Breast epithelium (tissue), 4 donors: ENCODE data around the gene SYT7. TPM values are rescaled to one million over a fixed set of nuclear protein-coding genes. Genes with fewer than 3 reads are reported as not detected.
A peak's percentile ranks its signal among the peaks of the same experiment; 100 is the strongest.

Source experiments
- DNase-seq, 2 donors: peaks; one replicate each; pipeline ENCODE4 v3.0.0-alpha.2; 2019; ENCODE audit warnings: low spot score in 2 of 2
- H3K27ac ChIP-seq, 2 donors: fragments of 200-600 bp; sonication (generic) in 1 of 2; one replicate each; pipeline ENCODE4 v1.5.1; 2016 to 2019; ENCODE audit warnings: mild to moderate bottlenecking in 1 of 2
- H3K27me3 ChIP-seq, 2 donors: fragments of 200-600 bp; sonication (generic) in 1 of 2; one replicate each; pipeline versions ENCODE4 v1.5.1 to v1.6.0; 2017 to 2019; ENCODE audit warnings: control low read depth in 1 of 2, mild to moderate bottlenecking in 1 of 2
- H3K36me3 ChIP-seq: fragments of 200-600 bp; one replicate; pipeline ENCODE4 v1.5.1; 2019
- H3K4me1 ChIP-seq, 2 donors: fragments of 200-600 bp; sonication (generic); one replicate each; pipeline ENCODE4 v1.5.1; 2016 to 2019; ENCODE audit warnings: control low read depth in 1 of 2
- H3K4me3 ChIP-seq, 3 donors: fragments of 200-600 bp; sonication (generic); 1 replicate in 2 of 3; 2 replicates in 1 of 3; pipeline ENCODE4 v1.5.1; 2016 to 2019; ENCODE audit warnings: mild to moderate bottlenecking in 3 of 3, moderate library complexity in 2 of 3
- H3K9me3 ChIP-seq, 2 donors: fragments of 200-600 bp; sonication (generic) in 1 of 2; one replicate each; pipeline ENCODE4 v1.5.1; 2016 to 2019; ENCODE audit warnings: control low read depth in 1 of 2
- POLR2A ChIP-seq: fragments of 450-650 bp; IDR thresholded peaks from one replicate; pipeline ENCODE4 v1.6.1; 2016; ENCODE audit warnings: antibody characterized with exemption, mild to moderate bottlenecking, moderate library complexity
- POLR2AphosphoS5 ChIP-seq, 3 donors: sonication (generic); formaldehyde crosslinking; IDR thresholded peaks; one replicate each; pipeline ENCODE4 v1.6.1; 2017; ENCODE audit warnings: antibody characterized with exemption in 3 of 3
- intact Hi-C: fragments of 100-400 bp; cut with DNase I; formaldehyde crosslinking; loops from one replicate; pipeline ENCODE4 v1.15.1; 2023; ENCODE audit warnings: low total_unique reads
- total RNA-seq, 3 donors: library from RNA; depleted of rRNA; stranded (reverse); fragments of >200 nt; gene quantifications; one replicate each; pipeline ENCODE4 v1.1.0, GENCODE V29; 2016
- TF ChIP-seq, protein P1 (sequence below), 3 donors: fragments of 450-650 bp; IDR thresholded peaks; one replicate each; pipeline ENCODE4 v1.5.1; 2016 to 2017; ENCODE audit warnings: antibody characterized with exemption in 3 of 3, mild to moderate bottlenecking in 3 of 3, moderate library complexity in 3 of 3

Gene SYT7
- total RNA-seq, 3 donors from 2014 or later = 1.9 to 11.7 (median 10.8) TPM

DNA sequence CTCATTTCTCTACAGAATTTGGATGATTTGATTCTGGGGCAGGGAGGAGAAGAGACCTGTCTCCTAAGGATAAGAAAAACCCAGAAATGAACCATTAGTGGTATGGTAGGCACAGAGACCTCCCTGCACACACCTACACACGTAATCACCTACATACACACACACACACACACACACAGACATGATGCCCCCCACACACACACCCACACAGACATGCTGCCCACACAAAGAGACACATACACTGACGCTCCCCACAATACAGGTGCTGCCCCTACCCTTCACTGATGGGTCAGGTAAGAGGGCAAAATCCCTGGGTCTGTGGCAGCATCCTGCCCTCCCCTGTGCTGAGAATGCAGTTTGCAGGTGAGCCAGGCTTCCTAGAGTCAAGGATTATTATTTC, 1.1 kb upstream of the SYT7 start:
- H3K27ac ChIP-seq = no peak overlapping the region
- TF ChIP-seq POLR2A (no peak), POLR2AphosphoS5 (IDR thresholded peaks at IDR 0.05) (no peak)
- TF ChIP-seq, protein P1, sequence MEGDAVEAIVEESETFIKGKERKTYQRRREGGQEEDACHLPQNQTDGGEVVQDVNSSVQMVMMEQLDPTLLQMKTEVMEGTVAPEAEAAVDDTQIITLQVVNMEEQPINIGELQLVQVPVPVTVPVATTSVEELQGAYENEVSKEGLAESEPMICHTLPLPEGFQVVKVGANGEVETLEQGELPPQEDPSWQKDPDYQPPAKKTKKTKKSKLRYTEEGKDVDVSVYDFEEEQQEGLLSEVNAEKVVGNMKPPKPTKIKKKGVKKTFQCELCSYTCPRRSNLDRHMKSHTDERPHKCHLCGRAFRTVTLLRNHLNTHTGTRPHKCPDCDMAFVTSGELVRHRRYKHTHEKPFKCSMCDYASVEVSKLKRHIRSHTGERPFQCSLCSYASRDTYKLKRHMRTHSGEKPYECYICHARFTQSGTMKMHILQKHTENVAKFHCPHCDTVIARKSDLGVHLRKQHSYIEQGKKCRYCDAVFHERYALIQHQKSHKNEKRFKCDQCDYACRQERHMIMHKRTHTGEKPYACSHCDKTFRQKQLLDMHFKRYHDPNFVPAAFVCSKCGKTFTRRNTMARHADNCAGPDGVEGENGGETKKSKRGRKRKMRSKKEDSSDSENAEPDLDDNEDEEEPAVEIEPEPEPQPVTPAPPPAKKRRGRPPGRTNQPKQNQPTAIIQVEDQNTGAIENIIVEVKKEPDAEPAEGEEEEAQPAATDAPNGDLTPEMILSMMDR (IDR thresholded peaks at IDR 0.05) = no peak
- intact Hi-C loops = no loop called here
- H3K4me3 ChIP-seq = no peak overlapping the region
- H3K27me3 ChIP-seq = no peaks in the 10 kb centered on the region
- no peak for DNase-seq
- no peaks in the 10 kb centered on the region for H3K9me3 ChIP-seq
- H3K36me3 ChIP-seq = no peaks in the 10 kb centered on the region
- peaks cover under 1 to 5% of the 10 kb centered on the region in 2 donors for H3K4me1 ChIP-seq

DNA sequence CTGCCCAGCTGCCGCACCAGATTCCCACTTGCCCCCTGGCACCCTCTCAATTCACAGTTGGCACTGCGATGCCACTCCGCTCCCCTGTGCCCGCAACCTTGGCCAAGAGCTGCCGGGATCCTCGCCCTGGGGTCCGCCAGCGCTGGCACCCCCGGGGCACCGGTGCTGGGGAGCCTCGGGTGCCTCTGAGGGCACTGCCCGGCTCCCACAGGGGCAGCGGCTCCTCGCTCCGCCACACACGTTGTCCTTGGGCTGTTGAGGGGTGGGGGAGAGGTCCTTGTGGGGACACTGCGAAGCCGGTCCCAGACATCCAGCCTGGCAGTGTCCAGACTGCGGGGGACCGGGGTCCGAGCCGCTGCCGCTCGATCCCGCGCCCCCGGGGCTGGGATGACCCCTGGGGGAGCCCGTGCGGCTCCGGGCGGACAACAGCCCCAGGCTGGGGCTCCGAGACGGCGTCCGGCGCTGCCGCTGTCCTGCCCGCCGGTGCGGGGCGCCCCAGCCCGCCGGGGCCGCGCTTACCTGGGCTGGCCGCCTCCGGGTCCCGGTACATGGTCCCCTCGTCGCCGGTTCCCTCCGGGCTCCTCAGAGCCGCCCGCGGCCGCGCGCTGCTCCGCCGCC, 496 bp downstream of the SYT7 start:
- peak overlapping the region; percentile 35 to 81 (median 62) for H3K4me3 ChIP-seq
- no peaks in the 10 kb centered on the region for H3K9me3 ChIP-seq
- peaks cover 0 to 5% of the 10 kb centered on the region in 2 donors for H3K4me1 ChIP-seq
- TF ChIP-seq POLR2A (no peak), POLR2AphosphoS5 (IDR thresholded peaks at IDR 0.05) (no peak)
- TF ChIP-seq, protein P1 (IDR thresholded peaks at IDR 0.05) = no peak
- DNase-seq = no peak
- no peaks in the 10 kb centered on the region for H3K27me3 ChIP-seq
- intact Hi-C loops = no loop called here
- H3K36me3 ChIP-seq = no peaks in the 10 kb centered on the region
- H3K27ac ChIP-seq = peak overlapping the region; percentile 2 to 70

DNA sequence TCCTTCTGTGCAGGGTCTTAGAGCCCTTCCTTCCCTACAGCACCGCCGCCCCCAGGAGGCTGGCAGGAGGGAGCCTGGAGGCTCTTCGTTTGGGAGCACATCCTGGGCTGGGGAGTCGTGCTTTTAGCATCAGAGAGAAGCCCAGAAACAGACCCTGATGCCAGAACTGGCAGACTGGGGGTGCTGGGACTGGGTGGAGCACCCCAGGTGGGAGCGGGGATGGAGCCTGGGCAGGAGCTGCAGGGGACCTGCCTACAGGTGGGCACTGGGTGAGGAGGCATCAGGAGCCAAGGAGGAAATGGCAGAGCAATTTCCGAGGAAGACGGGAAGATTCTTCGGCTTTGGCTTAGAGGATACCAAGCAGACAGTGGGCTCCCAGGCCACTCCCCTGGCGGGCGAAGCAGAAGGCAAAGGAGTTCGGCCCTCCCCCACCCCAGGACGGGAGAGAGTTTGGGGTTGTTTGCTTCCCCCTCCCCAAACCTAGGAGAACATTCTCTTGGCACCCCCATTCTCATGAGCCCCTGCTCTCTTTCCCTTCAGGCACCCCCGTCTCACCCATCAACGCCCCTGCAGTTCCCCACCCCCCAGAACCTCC, 1.1 kb downstream of the SYT7 start:
- intact Hi-C loops = no loop called here
- Histone ChIP-seq H3K4me3 (peak overlapping the region; percentile 35 to 81 (median 62)), H3K9me3 (no peaks in the 10 kb centered on the region), H3K27me3 (no peaks in the 10 kb centered on the region), H3K27ac (no peak overlapping the region), H3K36me3 (no peaks in the 10 kb centered on the region), H3K4me1 (peaks cover 0 to 5% of the 10 kb centered on the region in 2 donors)
- TF ChIP-seq POLR2A (no peak), POLR2AphosphoS5 (IDR thresholded peaks at IDR 0.05) (no peak)
- TF ChIP-seq, protein P1 (IDR thresholded peaks at IDR 0.05) = no peak
- DNase-seq = no peak

DNA sequence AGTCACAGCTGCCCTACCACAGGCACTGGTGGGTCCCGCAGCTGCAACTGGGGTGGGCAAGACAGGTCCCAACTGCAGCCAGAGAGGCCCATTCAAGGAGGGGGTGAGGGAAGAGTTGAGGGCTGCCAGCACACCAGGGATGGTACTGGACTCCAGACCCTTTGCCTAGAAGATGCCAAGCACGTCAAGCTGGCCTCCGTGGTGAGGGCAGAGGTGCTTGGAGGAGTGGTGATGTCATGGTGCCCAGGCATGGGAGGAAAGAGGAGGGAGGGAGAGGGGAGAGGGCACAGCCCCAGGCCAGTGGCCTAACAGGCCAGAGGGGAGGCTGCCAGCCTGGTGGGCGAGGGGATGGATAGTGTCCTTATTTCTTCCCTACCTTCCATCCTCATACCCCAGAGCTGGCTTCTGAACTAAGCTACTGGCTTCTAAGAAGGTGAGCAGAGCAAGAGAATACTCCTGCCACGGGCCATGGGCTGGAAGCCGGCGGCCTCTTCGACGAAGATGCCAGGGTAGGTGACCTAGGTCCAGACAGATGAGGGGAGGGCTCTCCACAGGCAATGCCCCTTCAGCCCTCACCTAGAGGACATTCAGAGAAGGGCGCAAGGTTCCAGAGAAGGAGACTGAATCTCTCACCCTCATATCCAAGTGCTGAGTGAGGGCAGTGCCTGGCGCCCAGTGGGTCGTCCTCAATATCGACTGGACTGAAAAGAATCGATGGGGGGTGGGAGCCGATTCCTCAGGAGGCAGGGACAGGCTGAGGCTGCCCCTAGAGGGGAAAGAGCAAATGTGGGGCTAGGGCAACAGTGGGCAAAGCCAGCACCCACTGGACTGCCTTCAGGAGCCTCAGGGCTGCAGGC, 1.8 kb downstream of the SYT7 start:
- no peak for DNase-seq
- H3K4me3 ChIP-seq = peak overlapping the region in 1 of 3 donors; percentile 81
- no peak for TF ChIP-seq POLR2AphosphoS5 (IDR thresholded peaks at IDR 0.05)
- TF ChIP-seq, protein P1 (IDR thresholded peaks at IDR 0.05) = no peak
- TF ChIP-seq POLR2A = no peak
- intact Hi-C loops = no loop called here
- H3K36me3 ChIP-seq = no peaks in the 10 kb centered on the region
- no peaks in the 10 kb centered on the region for H3K27me3 ChIP-seq
- H3K27ac ChIP-seq = no peak overlapping the region
- no peaks in the 10 kb centered on the region for H3K9me3 ChIP-seq
- peaks cover 0 to 5% of the 10 kb centered on the region in 2 donors for H3K4me1 ChIP-seq
